Heart left ventricle (tissue), 16 donors: ENCODE results near the gene PHLDB3. TPM values are rescaled to one million over a fixed set of nuclear protein-coding genes. Genes with fewer than 3 reads are reported as not detected.

ENCODE experiments used
- ATAC-seq, 4 donors: fragments of 200-7000 bp; cut with Tn5 transposase; one replicate each; pipeline ENCODE4 v1.9.1; 2020 to 2022; ENCODE audit warnings: moderate library complexity in 4 of 4, mild to moderate bottlenecking in 3 of 4, moderate number of reproducible peaks in 1 of 4
- DNase-seq, 5 donors: peaks; one replicate each; pipeline ENCODE4 v3.0.0-alpha.2; 2020
- H3K27ac ChIP-seq, 12 donors: fragments of 200-600 bp; sonication (generic) in 4 of 12; one replicate each; pipeline versions ENCODE4 v1.5.0 to v1.8.0; 2016 to 2022; ENCODE audit warnings: mild to moderate bottlenecking in 2 of 12
- H3K27me3 ChIP-seq, 9 donors: fragments of 200-600 bp; sonication (generic) in 2 of 9; one replicate each; pipeline versions ENCODE4 v1.5.1 to v1.8.0; 2016 to 2022; ENCODE audit warnings: mild to moderate bottlenecking in 3 of 9
- H3K36me3 ChIP-seq, 9 donors: fragments of 200-600 bp; sonication (generic) in 2 of 9; one replicate each; pipeline versions ENCODE4 v1.5.0 to v1.8.0; 2018 to 2022; ENCODE audit warnings: mild to moderate bottlenecking in 2 of 9
- H3K4me1 ChIP-seq, 12 donors: fragments of 200-600 bp; sonication (generic) in 4 of 12; one replicate each; pipeline versions ENCODE4 v1.5.0 to v1.8.0; 2016 to 2022; ENCODE audit warnings: mild to moderate bottlenecking in 3 of 12
- H3K4me3 ChIP-seq, 12 donors: fragments of 200-600 bp; sonication (generic) in 4 of 12; one replicate each; pipeline versions ENCODE4 v1.5.0 to v1.8.0; 2017 to 2022; ENCODE audit warnings: mild to moderate bottlenecking in 9 of 12, moderate library complexity in 4 of 12
- H3K9me3 ChIP-seq, 12 donors: fragments of 200-600 bp; sonication (generic) in 4 of 12; one replicate each; pipeline versions ENCODE4 v1.5.0 to v1.8.0; 2016 to 2022; ENCODE audit warnings: mild to moderate bottlenecking in 1 of 12
- CTCF ChIP-seq, 12 donors: fragments of 200-600 bp; sonication (generic) in 4 of 12; IDR thresholded peaks; one replicate each; pipeline versions ENCODE4 v1.5.0 to v1.8.0; 2018 to 2022; ENCODE audit warnings: antibody characterized with exemption in 12 of 12, mild to moderate bottlenecking in 5 of 12
- POLR2A ChIP-seq, 2 donors: fragments of 450-650 bp; IDR thresholded peaks; one replicate each; pipeline ENCODE4 v1.6.1; 2017; ENCODE audit warnings: antibody characterized with exemption in 2 of 2, mild to moderate bottlenecking in 2 of 2, moderate library complexity in 2 of 2
- WGBS, 4 donors: extraction: QIAGEN DNeasy Blood & Tissue Kit in 2 of 4; methylation state at CpG; one replicate each; pipeline versions ENCODE4 v1.1.5 to v1.1.7; 2013 to 2018; 5-methylcytosine and 5-hydroxymethylcytosine counted together
- intact Hi-C, 10 donors: fragments of 100-400 bp; cut with DNase I; formaldehyde crosslinking; loops; one replicate each; pipeline versions ENCODE4 v1.11.1 to v1.14.2; 2022
- polyA plus RNA-seq, 2 donors: library from polyadenylated mRNA; stranded (reverse); fragments of 200-250 nt; gene quantifications; one replicate each; pipeline ENCODE4 v1.2.3, GENCODE V29; 2013
- total RNA-seq, 9 donors: library from RNA; depleted of rRNA in 2 of 9; stranded (reverse); fragments of >200 nt in 2 of 9; fragmentation: NEBNext Ultra II Directional in 3 of 9; extraction: Animal tissue kit (Norgen Biotek cat#: 25700) in 3 of 9; gene quantifications; one replicate each; pipeline versions ENCODE4 v1.1.0 to v1.2.4, GENCODE V29; 2016 to 2023
- donor health status: ischemic (EF 13 %, LVEDD 7.1; RV severe dilation, severe dysfunction).
- donor health status: healthy with polysubstance abuse.
- donor health status: DM: no; HTN: yes; CAD: no.
- donor health status: DM: no; HTN: no; CAD: no.
- donor health status: ischemic (EF 25% LVEDD 6.9; RV normal size, moderate dysfunction).
- donor health status: ischemic (EF 25% LVEDD 5.7; RV mildly dilated, moderate dysfunction).
- donor health status: healthy.
- donor health status: DM: yes; HTN: yes; CAD: no.
- donor health status: ischemic (EF 35%, LVEDD 5.7; RV mildly dilated, moderate dysfunction).
- donor health status: nonischemic (EF 11% LVEDD 7.7; RV severe dilation, severe dysfunction).
- donor health status: DM: yes; HTN: yes; CAD: no.
- donor health status: PGD.
- donor health status: ischemic (EF 29% LVEDD 5.4; RV normal size, mild dysfunction).
- donor health status: nonischemic (EF 23%, LVEDD 6.1; RV moderate dilation, normal function).

PHLDB3 gene
- total and polyA plus RNA-seq, 11 donors, result 2.4 to 11.6 (median 5.7) TPM

GRCh38 chr19:43455321-43456113 is 49.0 kb downstream of the PHLDB3 start:
- H3K27me3 ChIP-seq, result no peaks in the 10 kb centered on the region
- no peaks in the 10 kb centered on the region for H3K9me3 ChIP-seq
- no peak for TF ChIP-seq POLR2A (IDR thresholded peaks at IDR 0.05)
- TF ChIP-seq CTCF (IDR thresholded peaks at IDR 0.05), result no peak
- intact Hi-C loops, result no loop called here
- H3K36me3 ChIP-seq, result no peaks in the 10 kb centered on the region
- H3K4me3 ChIP-seq, result no peak overlapping the region
- no peak overlapping the region for H3K27ac ChIP-seq
- 55 to 66% (median 60%) methylated on average over 10 of the region's 10 CpGs for WGBS, 4 donors
- DNase-seq (no peak), ATAC-seq (no peak)
- peaks cover 0 to 3% (median 0%) of the 10 kb centered on the region in 12 donors for H3K4me1 ChIP-seq

GRCh38 chr19:43454031-43454430 is 50.5 kb downstream of the PHLDB3 start:
- TF ChIP-seq CTCF (IDR thresholded peaks at IDR 0.05) (no peak), POLR2A (IDR thresholded peaks at IDR 0.05) (no peak)
- ATAC-seq, result no peak
- Histone ChIP-seq H3K4me1 (peaks cover 0 to 7% (median 0%) of the 10 kb centered on the region in 12 donors), H3K4me3 (no peak overlapping the region), H3K9me3 (no peaks in the 10 kb centered on the region), H3K27ac (no peak overlapping the region), H3K27me3 (no peaks in the 10 kb centered on the region), H3K36me3 (no peaks in the 10 kb centered on the region)
- no peak for DNase-seq
- intact Hi-C loops, result no loop called here
- WGBS, 4 donors, result 73 to 87% (median 81%) methylated on average over 2 of the region's 2 CpGs

GRCh38 chr19:43452582-43452981 is 52.0 kb downstream of the PHLDB3 start:
- no peaks in the 10 kb centered on the region for H3K36me3 ChIP-seq
- no peaks in the 10 kb centered on the region for H3K27me3 ChIP-seq
- DNase-seq (no peak), ATAC-seq (no peak)
- no peaks in the 10 kb centered on the region for H3K9me3 ChIP-seq
- H3K4me1 ChIP-seq, result peaks cover 0 to 7% (median 0%) of the 10 kb centered on the region in 12 donors
- H3K27ac ChIP-seq, result no peak overlapping the region
- intact Hi-C loops, result no loop called here
- no peak overlapping the region for H3K4me3 ChIP-seq
- no peak for TF ChIP-seq CTCF (IDR thresholded peaks at IDR 0.05)
- TF ChIP-seq POLR2A (IDR thresholded peaks at IDR 0.05), result no peak
- 63 to 73% (median 67%) methylated on average over 3 of the region's 3 CpGs for WGBS, 4 donors

GRCh38 chr19:43450545-43450997 is 54.0 kb downstream of the PHLDB3 start:
- H3K27me3 ChIP-seq, result no peaks in the 10 kb centered on the region
- no peaks in the 10 kb centered on the region for H3K9me3 ChIP-seq
- intact Hi-C loops, result no loop called here
- peak overlapping the region in 1 of 12 donors; percentile 64 for H3K27ac ChIP-seq
- H3K36me3 ChIP-seq, result no peaks in the 10 kb centered on the region
- ATAC-seq (peak in 1 of 4 donors; percentile 18), DNase-seq (no peak)
- TF ChIP-seq POLR2A (IDR thresholded peaks at IDR 0.05) (no peak), CTCF (IDR thresholded peaks at IDR 0.05) (no peak)
- 76 to 88% (median 83%) methylated on average over 2 of the region's 2 CpGs for WGBS, 4 donors
- peaks cover 0 to 11% (median 0%) of the 10 kb centered on the region in 12 donors for H3K4me1 ChIP-seq
- no peak overlapping the region for H3K4me3 ChIP-seq
